Fibroblast of mammary gland (primary cell): ENCODE results near the gene KLHDC10.

Experiments
- DNase-seq: peaks from one replicate; pipeline ENCODE4 v3.0.0-alpha.2; 2010; ENCODE audit warnings: low read depth
- H3K4me3 ChIP-seq: 2 replicates; pipeline ENCODE4 v1.5.1; 2011; ENCODE audit warnings: low read depth, mild to moderate bottlenecking, low read length, moderate library complexity; ENCODE audit not compliant: control insufficient read depth
- CTCF ChIP-seq: conservative IDR thresholded peaks from 2 replicates; pipeline ENCODE4 v1.5.1; 2011; ENCODE audit warnings: low read depth, low read length, inconsistent platforms; ENCODE audit not compliant: control insufficient read depth, insufficient read depth

The KLHDC10 gene

GRCh38 chr7:130150587-130150986, 80.3 kb downstream of the KLHDC10 start:
- H3K4me3 ChIP-seq = no peak overlapping the region
- TF ChIP-seq CTCF = no peak
- no peak for DNase-seq

DNA sequence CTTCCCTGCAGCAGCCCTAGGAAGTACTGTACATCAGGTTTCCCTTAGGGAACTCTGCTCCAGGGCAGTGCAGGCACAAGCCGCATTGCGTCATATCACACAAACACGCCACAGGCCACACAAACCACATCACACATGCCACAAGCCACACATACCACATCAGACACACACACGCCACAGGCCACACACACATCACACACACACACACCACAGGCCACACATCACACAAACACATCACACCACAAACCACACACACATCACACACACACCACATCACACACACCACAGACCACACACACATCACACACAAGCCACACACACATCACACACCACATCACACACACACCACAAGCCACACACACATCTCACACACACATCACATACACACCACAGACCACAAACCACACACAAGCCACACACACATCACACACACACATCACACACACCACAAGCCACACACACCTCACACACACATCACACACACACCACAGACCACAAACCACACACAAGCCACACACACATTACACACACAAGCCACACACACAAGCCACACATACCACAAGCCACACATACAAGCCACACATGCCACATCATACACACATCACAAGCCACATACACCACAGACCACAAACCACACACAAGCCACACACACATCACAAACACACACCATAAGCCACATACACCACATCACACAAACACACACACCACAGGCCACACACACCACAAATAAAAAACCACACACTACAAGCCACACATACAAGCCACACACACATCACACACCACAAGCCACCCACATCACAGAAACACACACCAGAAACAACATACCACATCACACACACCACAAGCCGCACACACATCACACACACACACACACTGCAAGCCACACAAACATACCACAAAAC, 81.5 kb downstream of the KLHDC10 start:
- no peak overlapping the region for H3K4me3 ChIP-seq
- DNase-seq = peak; percentile 34
- TF ChIP-seq CTCF = no peak

- peak; percentile 71 for DNase-seq
- no peak overlapping the region for H3K4me3 ChIP-seq
- no peak for TF ChIP-seq CTCF
Observed at GRCh38 chr7:130152493-130153210, 82.3 kb downstream of the KLHDC10 start.

DNA sequence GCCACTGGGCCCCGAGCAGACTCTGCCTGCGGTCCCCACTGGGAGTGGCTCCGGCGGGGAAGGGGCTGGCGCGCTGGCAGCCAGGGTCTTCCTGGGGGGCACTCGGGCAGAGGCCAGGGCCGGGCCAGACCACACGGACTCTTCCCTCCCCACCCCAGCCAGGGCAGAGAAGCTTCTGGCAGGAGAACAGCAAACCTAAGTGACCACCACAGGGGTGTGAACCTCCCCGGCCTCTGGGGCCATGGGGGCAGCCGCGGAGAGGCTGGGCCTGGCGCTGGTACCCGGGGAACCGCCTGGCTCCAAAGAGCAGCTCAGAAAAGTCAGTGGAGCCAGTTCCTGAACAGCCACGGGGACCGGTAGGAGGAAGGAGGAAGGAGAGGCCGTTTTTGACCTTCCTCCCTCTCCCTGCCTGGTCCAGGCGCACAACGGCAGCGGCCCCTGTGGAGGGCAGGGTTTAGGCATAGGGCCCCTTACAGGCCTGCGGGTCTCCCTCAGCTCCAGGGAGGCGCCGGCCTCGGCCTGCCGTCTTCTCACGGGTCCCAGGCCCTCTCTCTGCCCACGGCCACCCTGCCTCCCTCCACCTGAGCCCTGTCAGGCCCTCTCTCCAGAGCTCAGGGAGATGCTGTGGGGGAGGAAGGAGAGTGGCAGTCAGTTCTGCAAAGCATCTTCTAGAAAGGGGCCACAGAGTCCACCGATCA, 83.0 kb downstream of the KLHDC10 start:
- no peak for TF ChIP-seq CTCF
- no peak for DNase-seq
- no peak overlapping the region for H3K4me3 ChIP-seq

DNA sequence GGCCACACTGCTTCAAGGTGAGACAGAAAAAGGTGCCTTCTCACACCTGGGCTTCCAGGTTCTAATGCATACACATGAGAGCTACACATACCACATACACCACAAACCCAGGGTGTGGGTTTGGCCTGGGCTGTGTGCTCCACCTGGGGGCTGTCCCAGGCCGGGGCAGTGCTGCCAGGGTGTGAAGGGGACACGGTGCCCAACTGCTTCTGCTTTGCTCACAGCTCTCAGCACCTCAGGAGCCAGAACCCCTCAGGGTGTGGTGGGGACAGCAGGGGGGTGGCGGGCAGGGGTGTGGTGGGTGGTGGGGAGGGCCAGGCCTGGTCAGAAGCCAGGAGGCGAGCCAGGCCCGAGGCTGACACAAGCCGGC, 83.8 kb downstream of the KLHDC10 start:
- H3K4me3 ChIP-seq = no peak overlapping the region
- no peak for DNase-seq
- TF ChIP-seq CTCF = no peak

DNA sequence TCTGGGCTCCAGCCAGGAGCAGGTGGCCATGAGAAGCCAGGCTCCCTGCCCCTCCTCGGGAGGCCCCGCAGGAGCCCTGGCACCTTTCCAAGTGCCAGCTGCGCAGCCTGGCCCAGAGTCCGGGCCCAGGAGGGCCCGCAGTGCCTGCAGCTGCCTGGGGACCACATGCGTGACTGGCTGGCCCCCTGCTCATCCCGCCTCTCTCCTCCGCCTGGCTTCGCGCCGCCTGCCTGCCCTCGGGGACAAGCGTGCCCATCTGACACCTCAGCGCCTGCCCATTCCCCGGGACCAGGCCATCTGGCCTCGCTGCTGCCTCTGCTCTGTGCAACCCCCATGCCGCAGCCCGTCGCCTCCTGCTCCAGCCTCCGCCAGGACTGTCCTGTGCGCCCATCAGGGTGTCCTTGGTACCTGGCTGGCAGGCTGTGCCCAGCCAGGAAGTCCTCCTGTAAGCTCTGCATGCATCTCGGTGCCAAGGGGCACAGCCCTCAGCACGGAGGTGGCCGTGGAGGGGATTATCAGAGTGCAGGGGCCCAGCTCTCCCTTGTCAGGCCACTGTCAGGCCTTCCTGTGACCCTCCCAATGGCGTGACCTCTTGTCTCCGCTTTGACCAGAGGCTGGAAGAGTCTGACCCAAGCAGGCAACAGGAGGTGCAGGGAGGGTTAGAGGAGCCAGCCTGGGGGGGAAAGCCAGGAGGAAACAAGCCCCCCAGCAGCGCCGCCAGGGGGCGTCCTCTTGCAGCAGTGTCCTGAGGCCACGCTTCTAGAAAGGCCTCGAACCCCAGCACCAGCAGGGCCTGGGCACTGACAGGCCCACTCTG, 84.4 kb downstream of the KLHDC10 start:
- no peak overlapping the region for H3K4me3 ChIP-seq
- peak; percentile 13 for TF ChIP-seq CTCF
- DNase-seq = no peak
